K562 (cell line): ENCODE measurements around the gene ECHDC3. TPM values are rescaled to one million over a fixed set of nuclear protein-coding genes. Genes with fewer than 3 reads are reported as not detected.

Experiments
- ATAC-seq: fragments of 200-7000 bp; cut with Tn5 transposase; 3 replicates; pipeline ENCODE4 v1.9.1; 2020; ENCODE audit warnings: moderate library complexity
- BruUV-seq: library from RNA; stranded (reverse); fragments of 400-500 nt; replicated peaks from 2 replicates; lab custom pipeline; 2021; lab: Mats Ljungman, UMichigan
- CTCF ChIA-PET: fragments of 300-600 bp; formaldehyde crosslinking; extraction: SDS; loops from one replicate; lab custom pipeline; 2021; ENCODE audit warnings: low intra/inter-chr PET ratio; lab: Yijun Ruan, JAX
- POLR2A ChIA-PET: fragments of 300-600, 350-650 bp; sonication (Branson Sonifier 250); formaldehyde crosslinking; extraction: SDS; loops from one replicate; lab custom pipeline; 2021; ENCODE audit warnings: antibody characterized with exemption, inconsistent platforms; lab: Yijun Ruan, JAX
- DNase-seq, 4 experiments: peaks; one replicate each; pipeline versions ENCODE4 v3.0.0 to v3.0.0-alpha.2; 2011 to 2018; ENCODE audit warnings: low spot score in 3 of 4, mixed read lengths in 3 of 4; ENCODE audit errors: extremely low read depth in 1 of 4
- FAIRE-seq: peaks from 2 replicates; lab custom pipeline; 2011; peaks lifted over from hg19 to GRCh38; lab: Jason Lieb, UNC
- H2AFZ ChIP-seq: 2 replicates; pipeline ENCODE4 v1.6.0; 2011; ENCODE audit warnings: low read depth, low read length, control low read depth, inconsistent platforms
- H3K27ac ChIP-seq: fragments of 200-600 bp; 3 replicates; pipeline ENCODE4 v1.8.0; 2011; ENCODE audit warnings: low read depth, mild to moderate bottlenecking, control low read depth, inconsistent platforms, low read length, moderate library complexity, mixed read lengths; ENCODE audit errors: extremely low read depth
- H3K27me3 ChIP-seq, 2 experiments: fragments of 300-600 bp in 1 of 2; 2 replicates in 1 of 2; 3 replicates in 1 of 2; pipeline versions ENCODE4 v1.6.0 to v1.8.0; 2011; ENCODE audit warnings: inconsistent platforms in 2 of 2, low read length in 2 of 2, mild to moderate bottlenecking in 1 of 2, mixed read lengths in 1 of 2, moderate library complexity in 1 of 2; ENCODE audit not compliant: control insufficient read depth in 2 of 2, insufficient read depth in 2 of 2
- H3K36me3 ChIP-seq: fragments of 300-600 bp; 3 replicates; pipeline ENCODE4 v1.8.0; 2011; ENCODE audit warnings: mild to moderate bottlenecking, low read length, inconsistent platforms; ENCODE audit not compliant: control insufficient read depth, insufficient read depth
- H3K4me1 ChIP-seq, 2 experiments: fragments of 200-600 bp in 1 of 2; replicated peaks in 1 of 2; 2 replicates in 1 of 2; 3 replicates in 1 of 2; pipeline versions ENCODE4 v1.5.1 to v1.8.0; 2011; ENCODE audit warnings: inconsistent platforms in 2 of 2, low read length in 2 of 2, mild to moderate bottlenecking in 1 of 2, mixed read lengths in 1 of 2, moderate library complexity in 1 of 2; ENCODE audit not compliant: control insufficient read depth in 2 of 2, insufficient read depth in 2 of 2
- H3K4me2 ChIP-seq: 2 replicates; pipeline ENCODE4 v1.6.1; 2011; ENCODE audit warnings: low read length, control low read depth, inconsistent platforms, mixed read lengths; ENCODE audit not compliant: insufficient read depth
- H3K4me3 ChIP-seq: fragments of 200-600 bp; sonication (generic), shearing (Covaris generic); 2 replicates; pipeline ENCODE4 v1.5.1; 2016; ENCODE audit warnings: control low read depth, inconsistent platforms
- H3K79me2 ChIP-seq: fragments of 200-600 bp; 3 replicates; pipeline ENCODE4 v1.8.0; 2011; ENCODE audit warnings: low read length, inconsistent platforms; ENCODE audit not compliant: control insufficient read depth, insufficient read depth
- H3K9ac ChIP-seq, 2 experiments: 2 replicates each; pipeline versions ENCODE4 v1.6.0 to v1.6.1; 2011; ENCODE audit warnings: low read depth in 2 of 2, low read length in 2 of 2, control low read depth in 1 of 2, inconsistent platforms in 1 of 2, mild to moderate bottlenecking in 1 of 2, mixed read lengths in 1 of 2; ENCODE audit not compliant: insufficient read depth in 1 of 2
- H3K9me1 ChIP-seq: one replicate; pipeline ENCODE4 v1.6.0; 2011; ENCODE audit warnings: inconsistent platforms, mild to moderate bottlenecking, low read length, moderate library complexity; ENCODE audit not compliant: control insufficient read depth, insufficient read depth
- H3K9me3 ChIP-seq: replicated peaks from 2 replicates; pipeline ENCODE4 v1.5.1; 2011; ENCODE audit warnings: low read depth, low read length, inconsistent platforms; ENCODE audit not compliant: control insufficient read depth, insufficient read depth
- H4K20me1 ChIP-seq: replicated peaks from 2 replicates; pipeline ENCODE4 v1.6.1; 2011; ENCODE audit warnings: low read length, inconsistent platforms, mixed read lengths; ENCODE audit not compliant: control insufficient read depth, insufficient read depth
- FOXA3 ChIP-seq, 2 experiments: fragments of 450-650 bp in 1 of 2; sonication (generic) in 1 of 2; formaldehyde crosslinking; IDR thresholded peaks in 1 of 2; conservative IDR thresholded peaks in 1 of 2; 2 replicates each; pipeline versions ENCODE4 v1.4.0 to v1.8.0; 2020 to 2022; ENCODE audit warnings: mild to moderate bottlenecking in 2 of 2, missing genetic modification reagents in 1 of 2
- NR4A1 ChIP-seq, 2 experiments: fragments of 250-450 bp in 1 of 2; fragments of 450-650 bp in 1 of 2; sonication (Bioruptor Pico) in 1 of 2; IDR thresholded peaks; 2 replicates each; pipeline versions ENCODE4 v1.4.0 to v1.6.1; 2016 to 2020; ENCODE audit warnings: mild to moderate bottlenecking in 2 of 2, missing compliant biosample characterization in 1 of 2, missing genetic modification characterization in 1 of 2, moderate library complexity in 1 of 2
- RHOXF2B ChIP-seq: fragments of 250-450 bp; sonication (Bioruptor Pico); conservative IDR thresholded peaks from 2 replicates; pipeline ENCODE4 v1.5.1; 2021
- WGBS: fragments of 100-300 bp; shearing (Covaris generic); methylation state at CpG from one replicate; pipeline ENCODE4 v1.1.6; 2016; ENCODE audit warnings: low coverage, mixed read lengths; ENCODE audit not compliant: insufficient coverage; ENCODE audit errors: missing lambda C conversion rate; 5-methylcytosine and 5-hydroxymethylcytosine counted together
- in situ Hi-C: fragments of 300-500 bp; cut with MboI; formaldehyde crosslinking; loops from 4 replicates; pipeline ENCODE4 v1.15.0; 2018; ENCODE audit warnings: inconsistent platforms, mixed read lengths
- intact Hi-C: fragments of 100-400 bp; cut with micrococcal nuclease; formaldehyde crosslinking; loops from 2 replicates; pipeline ENCODE4 v1.14.2; 2022
- polyA plus RNA-seq, 8 experiments: library from polyadenylated mRNA; depleted of rRNA in 4 of 8; stranded (reverse) in 5 of 8; unstranded in 3 of 8; fragments of >200 nt; fragmentation: Nextera tagmentation in 2 of 8; fragmentation: Illumina TruSeq in 1 of 8; extraction: Ambion mirVana in 2 of 8; extraction: Trizol in 1 of 8; gene quantifications; 2 replicates each; pipeline versions ENCODE4 v1.2.1 to v1.2.3, GENCODE V29; 2011 to 2014; ENCODE audit warnings: inconsistent platforms in 1 of 8, missing spikeins in 1 of 8
- total RNA-seq, 7 experiments: library from RNA; depleted of rRNA in 6 of 7; stranded (reverse); fragments of >200 nt in 6 of 7; fragmentation: Illumina TruSeq in 2 of 7; extraction: Trizol in 2 of 7; gene quantifications; 2 replicates each; pipeline versions ENCODE4 v1.2.1 to v1.2.3, GENCODE V29; 2011 to 2021; ENCODE audit warnings: low replicate concordance in 1 of 7
- TF ChIP-seq, protein P1 (sequence below): fragments of 250-450 bp; sonication (Bioruptor Pico); IDR thresholded peaks from 2 replicates; pipeline ENCODE4 v1.5.0; 2020; ENCODE audit warnings: mild to moderate bottlenecking, borderline replicate concordance
- TF ChIP-seq, protein P2 (sequence below): fragments of 450-650 bp; formaldehyde crosslinking; conservative IDR thresholded peaks from 2 replicates; pipeline ENCODE4 v1.4.0; 2022; ENCODE audit warnings: mild to moderate bottlenecking, missing genetic modification characterization
- TF ChIP-seq, protein P3 (sequence below): sonication (generic); IDR thresholded peaks from 2 replicates; pipeline ENCODE4 v1.6.1; 2016

The ECHDC3 gene
- total and polyA plus RNA-seq, 9 of the 15 experiments (the other 6 are each of a cell fraction or from before 2014, with no cell fraction given) = 0.53 to 21.9 (median 15.7) TPM

DNA sequence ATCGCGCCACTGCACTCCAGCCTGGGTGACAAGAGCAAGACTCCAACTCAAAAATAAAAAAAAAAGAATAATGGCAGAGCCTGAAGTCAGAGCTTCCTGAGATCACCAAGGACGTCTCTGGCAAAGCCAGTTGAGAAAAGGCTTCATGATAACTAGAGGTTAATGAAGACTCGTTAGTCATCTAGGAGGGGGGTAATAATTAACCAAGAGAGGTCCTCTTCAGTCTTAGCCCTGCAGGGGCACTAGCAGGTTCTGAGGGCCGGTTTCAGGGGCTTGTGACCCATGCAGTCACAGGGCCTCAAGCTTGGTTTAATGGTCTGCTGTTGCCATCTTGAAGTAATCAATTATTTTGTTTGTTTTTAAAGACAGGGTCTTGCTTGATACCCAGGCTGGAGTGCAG is 52.4 kb downstream of the ECHDC3 start:
- no peak overlapping the region for H3K4me3 ChIP-seq
- no peaks in the 10 kb centered on the region for H3K79me2 ChIP-seq
- intact Hi-C loops = no loop called here
- ATAC-seq = no peak
- TF ChIP-seq RHOXF2B (no peak), NR4A1 (CRISPR knock-in tag; IDR thresholded peaks at IDR 0.05) (no peak), NR4A1 (tag; IDR thresholded peaks at IDR 0.05) (no peak), FOXA3 (CRISPR knock-in tag; conservative IDR thresholded peaks at IDR 0.05 in 1 of 2, IDR thresholded peaks at IDR 0.05 in 1 of 2) (no peak)
- TF ChIP-seq, protein P1, sequence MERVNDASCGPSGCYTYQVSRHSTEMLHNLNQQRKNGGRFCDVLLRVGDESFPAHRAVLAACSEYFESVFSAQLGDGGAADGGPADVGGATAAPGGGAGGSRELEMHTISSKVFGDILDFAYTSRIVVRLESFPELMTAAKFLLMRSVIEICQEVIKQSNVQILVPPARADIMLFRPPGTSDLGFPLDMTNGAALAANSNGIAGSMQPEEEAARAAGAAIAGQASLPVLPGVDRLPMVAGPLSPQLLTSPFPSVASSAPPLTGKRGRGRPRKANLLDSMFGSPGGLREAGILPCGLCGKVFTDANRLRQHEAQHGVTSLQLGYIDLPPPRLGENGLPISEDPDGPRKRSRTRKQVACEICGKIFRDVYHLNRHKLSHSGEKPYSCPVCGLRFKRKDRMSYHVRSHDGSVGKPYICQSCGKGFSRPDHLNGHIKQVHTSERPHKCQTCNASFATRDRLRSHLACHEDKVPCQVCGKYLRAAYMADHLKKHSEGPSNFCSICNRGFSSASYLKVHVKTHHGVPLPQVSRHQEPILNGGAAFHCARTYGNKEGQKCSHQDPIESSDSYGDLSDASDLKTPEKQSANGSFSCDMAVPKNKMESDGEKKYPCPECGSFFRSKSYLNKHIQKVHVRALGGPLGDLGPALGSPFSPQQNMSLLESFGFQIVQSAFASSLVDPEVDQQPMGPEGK = no peak
- TF ChIP-seq, protein P2, sequence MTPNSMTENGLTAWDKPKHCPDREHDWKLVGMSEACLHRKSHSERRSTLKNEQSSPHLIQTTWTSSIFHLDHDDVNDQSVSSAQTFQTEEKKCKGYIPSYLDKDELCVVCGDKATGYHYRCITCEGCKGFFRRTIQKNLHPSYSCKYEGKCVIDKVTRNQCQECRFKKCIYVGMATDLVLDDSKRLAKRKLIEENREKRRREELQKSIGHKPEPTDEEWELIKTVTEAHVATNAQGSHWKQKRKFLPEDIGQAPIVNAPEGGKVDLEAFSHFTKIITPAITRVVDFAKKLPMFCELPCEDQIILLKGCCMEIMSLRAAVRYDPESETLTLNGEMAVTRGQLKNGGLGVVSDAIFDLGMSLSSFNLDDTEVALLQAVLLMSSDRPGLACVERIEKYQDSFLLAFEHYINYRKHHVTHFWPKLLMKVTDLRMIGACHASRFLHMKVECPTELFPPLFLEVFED (CRISPR knock-in tag) = no peak
- TF ChIP-seq, protein P3, sequence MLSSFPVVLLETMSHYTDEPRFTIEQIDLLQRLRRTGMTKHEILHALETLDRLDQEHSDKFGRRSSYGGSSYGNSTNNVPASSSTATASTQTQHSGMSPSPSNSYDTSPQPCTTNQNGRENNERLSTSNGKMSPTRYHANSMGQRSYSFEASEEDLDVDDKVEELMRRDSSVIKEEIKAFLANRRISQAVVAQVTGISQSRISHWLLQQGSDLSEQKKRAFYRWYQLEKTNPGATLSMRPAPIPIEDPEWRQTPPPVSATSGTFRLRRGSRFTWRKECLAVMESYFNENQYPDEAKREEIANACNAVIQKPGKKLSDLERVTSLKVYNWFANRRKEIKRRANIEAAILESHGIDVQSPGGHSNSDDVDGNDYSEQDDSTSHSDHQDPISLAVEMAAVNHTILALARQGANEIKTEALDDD = peak; percentile 76
- POLR2A ChIA-PET = no interaction called here
- no peaks in the 10 kb centered on the region for H3K9me1 ChIP-seq
- peaks cover 3 to 12% of the 10 kb centered on the region in 2 experiments; a peak in 4 of 5 replicates for H3K4me1 ChIP-seq
- no peak for DNase-seq
- no peak for FAIRE-seq
- H3K27me3 ChIP-seq = peaks cover 20 to 30% of the 10 kb centered on the region in 2 experiments
- in situ Hi-C loops = loop anchor here (25.0 kb wide), 1 partner anchor 918 kb away; no protein-coding TSS in a partner anchor
- no peak overlapping the region for H2AFZ ChIP-seq
- BruUV-seq = no TSS peak
- H3K4me2 ChIP-seq = no peak overlapping the region
- H3K9ac ChIP-seq = no peak overlapping the region
- no peaks in the 10 kb centered on the region for H3K9me3 ChIP-seq
- no peaks in the 10 kb centered on the region for H4K20me1 ChIP-seq
- 47% methylated on average over 5 of the region's 5 CpGs for WGBS
- CTCF ChIA-PET = no interaction called here
- no peaks in the 10 kb centered on the region for H3K36me3 ChIP-seq
- no peak overlapping the region for H3K27ac ChIP-seq
